NCI-H2196 treated with DMSO at 0.1 percent for 48 hours (cell line): ENCODE results near the gene PTPRB.
A peak's percentile ranks its signal among the peaks of the same experiment; 100 is the strongest.

ENCODE experiments used
- DNase-seq: peaks from one replicate; lab custom pipeline; 2025; ENCODE audit not compliant: unreplicated experiment; lab: John Stamatoyannopoulos, UW

PTPRB gene

DNA sequence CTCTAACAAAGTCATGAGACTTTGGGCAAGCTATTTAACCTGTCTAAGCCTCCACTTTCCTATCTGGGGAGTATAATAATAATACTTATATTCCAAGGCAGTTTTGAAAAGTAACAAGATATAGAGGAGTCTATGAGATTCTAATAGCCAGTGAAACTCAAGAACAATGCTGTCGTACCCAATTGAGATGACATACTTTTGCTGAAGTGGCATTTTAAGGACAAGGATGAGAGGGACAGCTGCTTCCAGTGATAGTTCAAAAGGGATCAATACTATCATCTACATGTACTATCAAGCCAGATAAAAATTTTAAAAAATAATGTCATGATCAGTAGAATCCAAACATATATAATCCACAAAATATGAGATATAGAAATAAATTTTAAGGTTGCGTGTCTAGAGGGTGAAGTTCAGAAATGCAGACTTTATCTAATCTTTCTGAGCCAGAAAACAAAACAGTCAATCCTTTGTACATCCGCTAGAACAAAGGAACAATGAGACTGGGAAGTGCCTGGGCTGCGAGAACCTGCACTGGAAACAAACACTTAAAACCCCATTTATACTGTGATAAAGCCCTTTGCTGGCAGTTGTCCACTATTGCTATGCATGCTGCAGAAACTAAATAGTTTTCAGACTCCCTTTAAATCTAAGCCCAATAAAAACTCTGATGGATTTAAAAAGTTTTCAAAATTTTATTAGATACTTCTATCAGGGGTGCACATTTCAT, 38.6 kb downstream of the PTPRB start:
- DNase-seq = no peak

DNA sequence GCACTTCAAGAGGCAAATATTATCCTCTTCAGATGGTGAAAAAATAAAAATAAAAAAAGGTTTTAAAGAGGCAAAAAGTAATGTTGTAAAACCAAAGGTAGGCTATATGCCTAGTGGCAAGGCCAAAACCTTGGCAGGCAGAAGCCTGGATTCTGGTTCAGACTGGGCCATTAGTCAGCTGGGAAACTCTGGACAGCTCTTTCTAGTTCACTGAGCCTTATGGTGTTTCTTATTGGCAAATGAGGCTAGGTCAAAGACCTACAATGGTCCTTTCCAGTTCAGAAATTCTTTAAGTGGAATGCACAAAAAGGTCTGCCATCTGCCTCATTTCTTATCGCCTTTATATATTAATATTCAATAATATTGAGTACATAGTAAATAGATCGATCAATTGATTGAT, 44.6 kb downstream of the PTPRB start:
- DNase-seq = no peak

DNA sequence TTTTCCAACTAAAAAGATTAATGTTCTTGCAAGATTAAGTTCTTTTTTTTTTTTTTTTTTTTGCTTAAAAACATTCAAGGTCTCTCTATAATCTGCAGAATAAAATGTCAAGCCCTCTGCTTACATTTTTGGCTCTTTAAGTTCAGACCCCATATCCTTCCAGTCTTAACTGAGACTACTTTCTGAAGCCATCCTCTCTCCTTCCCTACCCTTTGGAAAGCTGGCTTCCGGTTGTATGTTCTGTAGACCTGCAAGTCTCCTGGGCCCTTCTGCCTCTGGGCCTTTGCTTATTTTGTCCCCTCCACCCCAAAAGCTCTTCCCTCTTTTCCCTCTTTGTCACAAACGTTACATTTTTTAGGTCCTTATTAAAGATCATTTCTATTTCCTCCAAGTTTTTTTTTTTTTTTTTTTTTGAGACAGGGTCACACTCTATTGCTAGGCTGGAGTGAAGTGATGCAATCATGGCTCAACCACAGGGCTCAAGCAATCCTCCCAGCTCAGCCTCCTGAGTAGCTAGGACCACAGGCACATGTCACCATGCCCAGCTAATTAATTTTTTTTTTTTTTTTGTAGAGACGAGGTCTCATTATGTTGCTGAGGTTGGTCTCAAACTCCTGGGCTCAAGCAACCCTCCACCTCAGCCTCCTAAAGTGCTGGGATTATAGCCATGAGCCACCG, 46.5 kb downstream of the PTPRB start:
- DNase-seq = no peak

GRCh38 chr12:70590051-70590450, 47.2 kb downstream of the PTPRB start:
- peak; percentile 19 for DNase-seq

DNA sequence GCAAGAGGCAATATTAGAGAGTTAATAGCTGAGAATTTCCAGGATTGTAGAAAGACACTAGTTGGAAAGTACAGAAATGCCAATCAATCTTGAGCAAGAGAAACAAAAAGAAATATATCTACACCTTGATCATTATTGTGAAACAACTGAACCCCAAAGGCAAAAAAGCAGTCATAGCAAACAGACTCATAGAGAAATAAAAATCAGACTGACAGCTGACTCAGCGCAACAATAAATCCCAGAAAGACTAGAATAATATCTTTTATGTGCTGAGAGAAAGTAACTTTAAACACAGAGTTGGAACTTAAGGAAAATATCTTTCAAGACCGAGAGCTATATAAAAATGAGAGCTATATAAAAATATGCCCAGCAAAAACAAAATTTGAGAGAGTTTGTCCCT, 52.9 kb downstream of the PTPRB start:
- no peak for DNase-seq

GRCh38 chr12:70583251-70583650, 54.0 kb downstream of the PTPRB start:
- no peak for DNase-seq

DNA sequence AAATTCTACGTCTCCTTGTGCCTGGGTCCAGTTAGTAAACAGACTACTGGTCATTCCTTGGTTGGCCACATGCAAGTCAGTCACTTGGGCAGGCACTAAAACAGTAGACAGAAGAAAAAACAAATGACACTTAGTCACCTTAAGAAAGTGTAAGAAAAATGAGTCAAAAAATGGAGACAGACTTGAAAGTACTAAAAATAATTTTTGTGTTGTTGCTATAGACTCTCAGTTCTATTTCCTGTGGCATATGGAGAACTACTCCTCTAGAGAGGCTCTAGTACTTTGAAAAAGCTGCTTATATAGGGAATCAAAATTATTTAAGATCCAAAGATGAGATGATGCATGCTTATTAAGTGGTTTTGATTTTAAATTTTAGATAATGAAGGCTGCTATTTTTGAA, 56.0 kb downstream of the PTPRB start:
- DNase-seq = no peak

GRCh38 chr12:70577283-70577634, 60.0 kb downstream of the PTPRB start:
- no peak for DNase-seq

DNA sequence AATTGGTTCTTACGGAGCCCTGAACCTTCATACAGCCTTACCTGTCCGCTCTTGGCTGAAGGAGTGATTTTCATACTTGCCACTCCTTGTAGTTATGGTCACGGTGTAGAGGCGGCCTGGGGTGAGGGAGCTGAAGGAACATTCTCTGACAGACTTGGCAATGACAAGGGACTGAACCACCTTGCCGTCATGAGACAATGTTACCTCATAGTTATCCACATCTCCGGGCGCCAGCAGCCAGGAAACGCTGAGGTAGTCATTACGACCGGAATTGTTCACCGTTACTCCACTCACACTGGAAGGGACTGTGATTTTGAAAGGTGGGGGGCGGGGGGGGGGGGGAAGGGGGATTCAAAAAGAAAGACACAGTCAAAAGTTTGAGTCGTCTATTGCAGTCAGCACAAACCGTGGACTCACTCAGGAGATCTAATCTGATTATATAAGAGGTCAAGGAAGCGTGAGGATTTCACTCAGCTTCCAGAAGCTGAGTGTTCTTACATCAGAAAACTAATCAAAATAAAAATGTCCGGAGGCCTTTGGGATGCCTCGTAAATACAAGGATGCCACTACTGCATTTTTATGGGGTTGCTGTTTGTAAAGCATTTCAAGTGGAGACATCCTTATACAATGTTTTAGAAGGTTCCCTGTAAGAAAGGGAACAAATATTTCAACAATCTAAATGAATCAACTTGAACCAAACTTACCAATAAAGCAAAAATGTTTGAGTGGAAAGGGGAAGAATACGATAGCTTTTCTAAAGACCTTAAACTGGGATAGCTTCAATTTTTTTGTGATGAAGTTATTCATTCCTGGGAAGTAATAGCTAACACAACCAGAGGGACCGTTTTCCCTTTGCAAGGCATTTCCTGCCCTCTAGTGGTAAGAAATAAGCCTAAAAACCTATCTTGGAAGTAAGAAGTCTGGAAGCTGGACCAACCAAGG, 60.6 kb downstream of the PTPRB start:
- DNase-seq = peak; percentile 47

- DNase-seq = no peak
These were observed 65.4 kb downstream of the PTPRB start for GRCh38 chr12:70571705-70572268.

GRCh38 chr12:70571029-70571428, 66.2 kb downstream of the PTPRB start:
- DNase-seq = no peak

DNA sequence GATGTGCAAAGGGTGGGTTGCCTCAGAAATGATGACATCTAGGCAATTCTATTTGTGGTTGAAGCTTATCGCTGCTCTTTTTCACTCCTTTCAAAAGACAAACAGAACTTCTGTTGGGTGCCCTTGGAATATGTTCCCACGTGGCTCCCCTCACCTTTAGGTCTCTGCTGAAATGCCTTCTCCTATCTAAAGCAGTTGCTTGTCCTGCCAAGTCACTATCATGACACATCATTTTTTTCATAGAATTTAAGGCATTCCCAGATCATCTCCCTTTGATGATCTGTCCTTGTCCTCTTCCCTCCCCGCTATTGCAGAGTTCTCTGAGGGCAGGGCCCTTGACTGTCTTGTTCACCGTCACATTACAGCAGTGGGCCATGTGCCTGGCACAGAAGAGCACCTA, 75.7 kb downstream of the PTPRB start:
- DNase-seq = no peak

GRCh38 chr12:70560671-70561070, 76.6 kb downstream of the PTPRB start:
- DNase-seq = no peak

- no peak for DNase-seq
These were observed 77.8 kb downstream of the PTPRB start for GRCh38 chr12:70559390-70559789.

DNA sequence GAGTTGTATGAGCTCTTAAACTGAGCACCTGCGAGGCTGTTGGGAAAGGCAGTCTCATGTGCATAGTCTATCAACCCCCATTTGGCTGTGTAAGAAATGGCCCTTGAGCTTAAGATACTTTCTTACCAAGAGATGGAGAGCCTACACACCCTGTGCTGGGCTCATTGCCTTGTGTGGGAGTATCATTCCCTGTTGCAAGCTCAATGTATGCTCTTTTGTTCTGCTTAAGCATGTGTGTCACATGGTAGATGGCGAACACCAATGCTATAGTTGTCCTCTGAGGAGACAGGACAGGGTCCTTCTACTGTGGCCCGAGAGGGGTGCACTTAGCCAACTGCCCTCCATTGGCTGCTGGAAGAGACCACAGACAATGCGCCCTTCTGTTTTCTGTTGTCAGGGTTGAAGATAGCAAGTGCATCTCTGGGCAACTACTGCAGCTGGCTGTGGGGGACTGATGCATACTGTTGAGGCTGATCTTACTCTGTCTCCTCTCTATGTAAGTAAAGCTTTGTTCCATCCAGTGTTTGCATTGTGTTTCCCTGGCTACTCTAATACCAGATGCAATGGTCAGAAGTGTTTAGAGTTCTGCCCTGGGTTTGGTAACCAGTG, 79.5 kb downstream of the PTPRB start:
- no peak for DNase-seq

DNA sequence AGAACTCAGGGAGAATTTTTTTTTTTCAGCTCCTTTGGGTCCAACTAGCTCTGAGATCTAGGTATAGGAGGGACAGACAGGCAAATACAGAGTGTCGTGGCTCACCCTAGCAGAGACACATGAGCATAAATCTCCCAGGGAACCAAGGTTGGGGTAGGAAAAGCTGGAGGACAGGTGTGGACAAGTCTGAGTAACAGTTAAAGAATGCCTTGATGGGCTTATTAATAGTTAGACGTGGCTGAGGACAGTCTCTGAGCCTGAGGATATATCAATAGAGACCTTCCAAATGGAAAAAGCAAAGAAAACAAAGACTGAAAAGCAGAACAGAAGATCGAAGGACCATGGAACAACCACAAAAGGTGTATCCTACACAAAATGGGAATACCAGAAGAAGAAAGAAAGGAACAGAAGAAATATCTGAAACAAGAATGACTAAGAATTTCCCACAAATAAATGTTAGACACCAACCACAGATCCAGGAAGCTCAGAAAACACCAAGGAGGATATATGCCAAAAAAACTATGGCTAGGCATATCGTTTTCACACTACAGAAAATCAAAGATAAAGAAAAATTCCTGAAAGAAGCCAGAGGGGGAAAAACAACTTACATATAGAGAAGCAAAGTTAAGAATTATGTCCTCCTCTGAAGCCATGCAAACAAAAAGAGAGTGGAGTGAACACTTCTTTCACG, 80.9 kb downstream of the PTPRB start:
- DNase-seq = no peak

DNA sequence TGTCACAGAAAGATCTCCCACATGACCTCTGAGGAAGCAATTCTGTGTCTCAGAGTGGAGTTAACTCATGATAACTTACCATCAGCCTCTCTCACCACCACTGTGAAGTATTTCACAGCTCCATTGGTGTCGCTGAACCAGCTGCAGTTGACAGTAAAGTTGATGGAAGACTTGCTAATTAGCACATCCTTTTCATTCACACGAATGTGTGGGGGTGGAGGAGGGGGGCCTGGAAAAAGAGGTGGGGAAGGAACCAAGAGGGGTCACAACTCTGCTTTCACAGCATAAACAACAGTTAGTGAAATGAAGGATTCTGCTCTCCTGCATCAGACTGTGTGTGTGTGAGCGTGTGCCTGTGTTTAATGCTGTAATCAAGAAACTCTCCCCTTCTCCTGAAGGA, 82.1 kb downstream of the PTPRB start:
- no peak for DNase-seq

DNA sequence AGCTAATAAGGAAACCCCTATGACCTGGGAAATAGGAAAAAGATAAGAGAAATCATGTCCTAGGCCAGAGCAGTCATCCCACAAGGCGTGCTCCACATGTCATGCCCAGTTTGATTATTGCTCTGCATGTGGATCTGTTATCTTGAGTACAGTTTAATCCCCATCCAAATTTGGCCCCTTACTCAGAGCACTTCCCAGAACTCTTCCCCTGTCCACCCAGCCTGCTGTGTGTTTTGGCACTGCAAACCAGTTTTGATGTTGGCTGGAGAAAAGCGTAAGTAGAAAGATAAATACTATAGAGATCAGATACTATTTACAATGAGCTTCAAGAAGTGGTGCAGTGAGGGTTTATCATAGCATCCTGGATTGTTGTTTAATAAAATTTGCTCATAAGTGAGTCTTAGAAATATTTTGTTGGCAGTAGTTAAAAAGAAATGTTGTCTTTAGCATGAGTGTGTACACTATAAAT, 83.8 kb downstream of the PTPRB start:
- no peak for DNase-seq

DNA sequence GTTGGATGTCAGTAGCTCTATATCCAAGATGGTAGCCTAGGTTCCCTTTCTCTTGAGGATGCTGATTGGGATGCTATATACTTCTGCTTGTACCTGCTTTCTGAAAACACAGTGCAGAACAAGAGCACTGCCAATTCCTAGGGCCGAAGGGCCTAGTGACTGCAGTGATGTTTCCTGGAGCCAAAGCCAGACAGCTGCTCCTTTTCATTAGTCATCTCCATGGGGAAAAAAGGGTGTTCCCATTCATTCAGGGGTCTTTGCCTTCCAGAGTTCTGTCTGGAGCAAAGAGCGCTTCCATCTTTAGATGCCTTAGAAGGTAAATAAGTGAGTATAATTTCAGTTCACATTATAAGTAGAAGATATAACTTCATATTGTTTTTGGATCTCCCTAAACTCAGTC, 85.5 kb downstream of the PTPRB start:
- DNase-seq = no peak

DNA sequence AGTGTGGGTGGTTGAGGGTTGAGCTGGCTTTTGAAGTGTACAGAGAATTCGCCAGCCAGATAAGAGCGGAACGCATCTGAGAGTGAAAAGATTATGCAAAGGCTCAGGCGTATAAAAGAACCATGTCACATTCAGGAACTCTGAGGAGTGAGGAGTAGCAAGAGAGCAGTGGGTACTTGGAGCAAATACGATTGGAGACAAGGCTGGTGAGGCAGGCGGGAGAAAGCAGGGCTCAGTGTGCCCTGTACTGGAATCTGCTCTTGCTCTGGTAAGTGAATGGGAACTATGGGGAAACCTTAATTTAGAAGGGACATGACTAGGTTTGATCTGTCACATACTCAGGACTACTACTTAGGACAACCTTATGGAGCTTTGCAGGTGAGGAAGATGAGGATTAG, 87.0 kb downstream of the PTPRB start:
- no peak for DNase-seq
